T-helper 1 cell treated with Interleukin-12 subunit alpha and Interleukin-12 subunit beta and Interleukin-4 antibody, amounts not matched to agents 30 μg/mL and 1 μg/mL, for 36 hours (primary cell): Measurements from ENCODE around the gene MLC1.

Experiments
- H3K27ac Mint-ChIP-seq: one replicate; pipeline ENCODE4 v1.8.0; 2021; ENCODE audit warnings: mild to moderate bottlenecking, mixed read lengths
- H3K27me3 Mint-ChIP-seq: one replicate; pipeline ENCODE4 v1.8.0; 2021; ENCODE audit warnings: low read depth, mixed read lengths
- H3K36me3 Mint-ChIP-seq: one replicate; pipeline ENCODE4 v1.8.0; 2021; ENCODE audit warnings: low read depth, mixed read lengths
- H3K4me1 Mint-ChIP-seq: one replicate; pipeline ENCODE4 v1.8.0; 2021; ENCODE audit warnings: low read depth, mixed read lengths
- H3K4me3 Mint-ChIP-seq: one replicate; pipeline ENCODE4 v1.8.0; 2021; ENCODE audit warnings: mild to moderate bottlenecking, moderate library complexity, mixed read lengths
- H3K9me3 Mint-ChIP-seq: one replicate; pipeline ENCODE4 v1.8.0; 2021; ENCODE audit warnings: mixed read lengths

MLC1 gene

DNA sequence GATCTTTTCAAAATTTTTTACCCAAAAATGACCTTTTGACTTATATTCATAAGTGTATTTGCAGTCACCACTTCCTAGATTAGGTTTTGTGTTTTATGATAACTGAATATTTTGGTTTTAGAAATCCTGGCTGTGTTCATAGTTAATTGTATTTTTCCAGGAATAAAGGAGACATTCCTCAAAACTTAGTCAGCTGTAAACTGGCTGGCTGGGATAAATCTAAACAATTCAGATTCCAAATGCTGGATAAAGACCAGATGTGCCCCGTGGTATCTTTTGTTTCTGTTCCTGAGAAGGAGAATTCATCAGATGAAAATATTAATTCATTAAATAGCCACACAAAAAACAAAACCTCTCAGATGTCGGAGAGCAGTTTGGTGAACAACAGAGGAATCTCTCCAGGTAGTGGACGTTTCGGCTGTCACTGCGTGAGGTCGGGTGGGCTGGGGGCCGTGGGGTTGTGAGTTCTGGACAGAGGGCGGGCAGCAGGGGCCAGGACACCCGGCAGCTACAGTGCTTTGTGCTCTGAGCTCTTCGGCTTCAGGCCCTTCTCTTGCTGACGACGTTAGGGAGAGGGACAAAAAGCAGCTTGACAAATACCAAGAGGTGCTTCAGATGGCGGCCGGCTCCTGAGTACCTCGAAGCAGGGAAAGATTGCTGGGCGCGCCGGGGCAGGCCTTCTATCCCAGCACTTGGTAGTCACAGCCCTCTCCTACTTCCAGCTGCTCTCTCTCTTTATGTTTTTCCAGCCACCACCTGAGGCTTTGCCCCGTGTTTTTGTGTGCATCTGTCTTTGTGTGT, 29.2 kb upstream of the MLC1 start:
- H3K4me1 Mint-ChIP-seq: peaks cover 17% of the 10 kb centered on the region
- H3K27me3 Mint-ChIP-seq: peaks cover 7% of the 10 kb centered on the region
- no peak overlapping the region for H3K27ac Mint-ChIP-seq

DNA sequence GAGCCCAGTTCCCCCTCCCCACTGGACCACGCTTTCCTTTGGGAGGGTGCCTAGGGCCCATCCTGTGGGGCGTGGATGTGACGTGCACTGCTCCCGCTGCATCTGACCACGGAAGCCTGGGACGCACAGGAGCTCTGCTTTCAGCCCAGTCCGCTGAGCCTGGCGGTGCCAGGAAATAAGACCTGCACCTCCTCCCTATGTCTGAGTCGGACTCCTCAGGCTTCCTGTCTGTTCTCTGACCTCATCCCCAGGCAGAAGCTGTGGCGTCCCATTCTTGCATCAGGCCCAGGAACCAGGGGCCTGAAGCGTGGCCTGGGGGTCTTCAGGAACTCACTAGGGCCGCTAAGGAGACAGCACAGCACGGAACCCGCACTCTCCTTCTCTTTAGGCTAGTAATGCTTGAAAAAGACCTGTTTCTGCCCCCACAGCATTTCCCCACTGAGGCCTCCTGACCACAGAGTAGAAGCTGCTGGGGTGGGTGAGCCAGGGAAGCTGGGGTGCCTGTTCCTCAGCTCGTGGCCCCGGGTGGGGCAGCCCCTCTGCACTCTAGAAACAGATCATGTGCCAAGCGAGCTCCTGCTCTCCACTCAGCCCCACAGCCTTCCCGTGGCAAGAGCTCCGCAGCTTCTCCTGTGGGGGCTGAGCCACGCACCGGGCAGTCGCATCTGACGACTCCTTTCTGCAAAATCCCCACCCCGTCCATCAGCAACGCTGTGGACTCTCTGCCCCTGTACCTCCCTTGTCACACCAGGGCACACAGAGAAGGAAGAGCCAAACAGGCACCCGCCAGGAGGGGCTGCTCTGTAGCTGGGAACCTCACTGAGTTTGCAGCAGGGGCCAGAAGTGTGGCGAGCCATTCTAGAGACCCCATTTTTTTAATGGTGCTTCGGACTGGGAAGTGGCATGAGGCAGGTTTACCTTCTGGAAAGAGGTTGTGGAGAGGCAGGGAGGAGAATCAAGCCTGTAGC, 27.2 kb upstream of the MLC1 start:
- H3K27me3 Mint-ChIP-seq: peaks cover 7% of the 10 kb centered on the region
- peaks cover 17% of the 10 kb centered on the region for H3K4me1 Mint-ChIP-seq
- no peaks in the 10 kb centered on the region for H3K36me3 Mint-ChIP-seq
- no peak overlapping the region for H3K4me3 Mint-ChIP-seq
- H3K9me3 Mint-ChIP-seq: no peaks in the 10 kb centered on the region
- peak overlapping the region; percentile 62 for H3K27ac Mint-ChIP-seq

More for the DNA sequence above, 29.2 kb upstream of the MLC1 start:
- Mint-ChIP-seq H3K4me3 (no peak overlapping the region), H3K9me3 (no peaks in the 10 kb centered on the region), H3K36me3 (no peaks in the 10 kb centered on the region)

DNA sequence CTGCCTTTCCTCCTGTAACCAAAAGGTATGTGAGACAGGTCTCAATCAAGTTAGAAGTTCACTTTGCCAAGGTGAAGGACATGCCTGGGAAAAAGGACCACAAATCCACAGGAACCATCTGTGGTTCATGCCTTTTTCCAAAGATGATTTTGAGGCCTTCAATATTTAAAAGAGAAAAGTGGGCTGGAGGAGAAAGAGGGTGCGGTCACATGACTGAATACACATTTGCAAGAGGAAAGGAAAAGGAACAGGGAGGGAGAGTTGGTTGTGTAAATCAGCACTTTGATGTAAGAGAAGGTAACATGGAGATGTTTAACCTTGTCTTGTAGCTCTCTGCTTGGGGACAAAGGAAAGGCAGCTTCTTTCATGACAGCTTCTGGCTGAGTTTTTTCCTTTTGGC, 25.8 kb upstream of the MLC1 start:
- peaks cover 4% of the 10 kb centered on the region for H3K27me3 Mint-ChIP-seq
- no peaks in the 10 kb centered on the region for H3K9me3 Mint-ChIP-seq
- H3K27ac Mint-ChIP-seq: no peak overlapping the region
- H3K4me1 Mint-ChIP-seq: peaks cover 17% of the 10 kb centered on the region
- no peak overlapping the region for H3K4me3 Mint-ChIP-seq
- no peaks in the 10 kb centered on the region for H3K36me3 Mint-ChIP-seq

DNA sequence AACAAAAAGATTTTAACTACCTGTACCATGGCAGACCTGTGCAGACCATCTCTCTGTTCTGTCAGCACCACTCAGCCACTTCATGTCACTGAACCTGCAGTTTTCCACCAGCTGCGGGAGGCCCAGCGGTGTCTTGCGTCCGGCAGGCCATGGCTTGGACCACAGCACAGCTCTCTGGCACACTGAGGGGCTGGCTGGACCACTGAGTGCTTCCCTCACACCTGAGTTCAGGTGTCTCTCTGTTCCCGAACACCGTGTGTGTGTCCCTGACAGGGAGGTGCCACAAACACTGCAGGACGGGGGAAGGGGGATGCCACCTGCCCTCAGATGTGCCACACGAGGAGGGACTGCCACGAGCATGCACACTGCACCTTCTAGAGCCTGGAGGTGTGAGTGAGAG, 22.3 kb upstream of the MLC1 start:
- H3K4me3 Mint-ChIP-seq: no peak overlapping the region
- H3K36me3 Mint-ChIP-seq: no peaks in the 10 kb centered on the region
- peaks cover 20% of the 10 kb centered on the region for H3K4me1 Mint-ChIP-seq
- H3K27me3 Mint-ChIP-seq: peaks cover under 1% of the 10 kb centered on the region
- H3K9me3 Mint-ChIP-seq: no peaks in the 10 kb centered on the region
- no peak overlapping the region for H3K27ac Mint-ChIP-seq

DNA sequence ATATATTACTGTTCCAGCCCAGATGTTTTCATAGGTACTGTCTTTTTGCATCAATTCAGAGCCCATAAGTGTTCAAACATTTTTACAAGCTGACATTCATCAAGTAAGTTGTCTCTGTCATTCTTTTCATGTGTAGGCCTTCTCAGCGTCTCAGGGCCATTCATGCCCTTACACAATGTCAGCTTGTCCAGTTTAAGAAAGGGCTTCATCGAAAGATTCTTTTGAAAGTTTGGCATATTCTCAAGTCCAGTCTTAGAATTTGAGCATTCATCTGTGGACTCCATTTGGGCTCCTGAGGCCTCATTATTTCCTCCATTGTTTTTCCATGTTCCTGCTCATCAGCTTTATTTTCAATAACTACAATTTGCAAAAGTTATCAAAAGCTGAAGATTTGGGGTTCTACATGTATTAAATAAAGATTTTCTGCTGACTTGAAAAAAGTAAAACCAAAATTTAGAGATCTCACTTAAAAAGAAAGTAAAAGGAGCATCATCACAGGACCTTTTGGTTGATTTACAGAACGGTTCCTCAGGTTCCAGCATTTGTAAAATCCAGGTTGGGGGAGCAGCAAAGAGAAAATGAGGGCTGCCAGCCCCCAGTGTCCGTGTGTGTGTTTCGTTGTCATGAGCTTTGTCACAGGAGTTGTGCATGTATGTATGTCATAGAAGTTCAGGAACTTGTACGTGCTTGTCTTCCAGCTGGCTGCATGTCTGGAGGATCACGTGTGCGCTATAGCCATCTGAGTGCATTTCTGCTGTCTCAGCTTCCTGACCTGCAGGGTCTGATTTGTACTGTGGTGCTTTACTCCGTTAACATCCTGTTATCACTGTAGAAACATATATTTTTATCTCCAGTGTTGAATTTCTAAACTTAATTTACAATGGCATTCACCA, 20.2 kb upstream of the MLC1 start:
- Mint-ChIP-seq H3K4me1 (peaks cover 7% of the 10 kb centered on the region), H3K36me3 (no peaks in the 10 kb centered on the region), H3K9me3 (no peaks in the 10 kb centered on the region), H3K4me3 (peak overlapping the region; percentile 70), H3K27me3 (no peaks in the 10 kb centered on the region), H3K27ac (peak overlapping the region; percentile 89)

DNA sequence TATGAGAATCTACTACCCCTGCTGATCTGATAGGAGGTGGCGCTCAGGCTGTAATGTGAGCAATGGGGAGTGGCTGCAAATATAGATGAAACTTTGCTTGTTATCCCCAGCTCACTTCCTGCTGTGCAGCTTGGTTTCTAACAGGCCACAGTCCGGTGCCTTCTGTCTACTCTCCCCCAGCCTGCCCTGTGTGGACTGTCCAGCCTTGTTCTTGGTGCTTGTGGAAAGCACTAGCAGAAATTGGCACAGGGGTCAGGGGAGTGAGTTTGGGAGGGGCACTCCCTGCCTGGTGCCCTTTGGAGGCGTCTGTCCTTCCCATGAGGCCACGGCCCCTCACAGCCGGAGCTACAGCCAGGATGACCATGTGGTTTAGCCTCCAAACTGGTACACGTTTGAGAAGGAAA, 18.9 kb upstream of the MLC1 start:
- Mint-ChIP-seq H3K9me3 (no peaks in the 10 kb centered on the region), H3K4me1 (peaks cover 7% of the 10 kb centered on the region), H3K27ac (no peak overlapping the region), H3K27me3 (peaks cover 2% of the 10 kb centered on the region), H3K4me3 (no peak overlapping the region), H3K36me3 (no peaks in the 10 kb centered on the region)

DNA sequence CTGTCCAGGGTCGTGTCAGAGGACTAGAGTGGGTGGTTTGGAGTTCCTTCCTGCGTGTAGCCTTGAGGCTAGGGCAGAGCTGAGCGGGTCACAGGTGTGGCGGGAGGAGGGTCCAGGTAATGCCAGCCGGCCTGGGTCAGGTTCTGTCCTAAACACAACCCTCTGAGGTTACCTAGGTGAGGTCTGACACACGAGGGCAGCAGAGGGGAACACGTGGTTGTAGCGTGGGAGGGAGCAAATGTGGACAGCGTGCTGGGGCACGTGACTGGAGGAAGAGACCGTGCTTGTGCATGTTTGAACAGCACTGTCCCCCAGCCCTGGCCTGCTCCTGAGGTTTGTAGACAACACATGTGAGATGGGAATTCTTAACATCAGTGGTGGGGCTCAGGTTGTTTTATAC, 17.7 kb upstream of the MLC1 start:
- Mint-ChIP-seq H3K4me1 (peaks cover 7% of the 10 kb centered on the region), H3K27me3 (peaks cover 9% of the 10 kb centered on the region), H3K9me3 (no peaks in the 10 kb centered on the region), H3K36me3 (no peaks in the 10 kb centered on the region), H3K27ac (no peak overlapping the region), H3K4me3 (no peak overlapping the region)

DNA sequence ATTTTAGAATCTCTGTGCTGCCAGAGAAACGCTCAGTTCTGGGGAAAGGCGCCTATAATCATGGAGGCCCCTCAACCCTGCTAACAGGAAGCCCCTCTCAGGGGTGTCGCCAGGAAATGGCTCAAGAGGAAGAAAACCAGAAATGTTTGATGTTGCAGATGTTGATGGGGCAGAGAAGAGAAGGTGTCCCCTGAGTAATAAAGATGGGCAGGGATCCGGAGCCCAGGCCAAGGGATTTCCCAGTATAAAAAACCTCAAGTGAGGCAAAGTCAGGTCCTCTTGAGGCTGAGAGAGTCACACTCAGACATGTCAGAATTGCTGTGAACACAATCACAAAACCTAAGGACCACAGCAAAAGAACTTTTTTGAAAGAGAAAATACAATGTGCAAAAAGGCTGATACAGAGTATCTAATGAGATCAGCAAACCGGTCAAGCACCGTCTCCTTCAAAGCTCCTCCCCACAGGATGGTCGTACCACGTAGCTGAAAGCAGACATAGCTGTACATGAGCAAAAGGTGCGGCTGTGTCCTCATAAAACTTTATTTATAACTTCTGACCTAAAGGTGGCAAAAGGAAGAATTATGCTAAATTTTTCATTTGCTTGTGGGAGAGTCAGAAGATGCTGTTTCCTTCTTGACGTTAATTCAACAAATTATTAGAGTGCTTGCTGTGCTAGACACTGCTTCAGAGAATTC, 16.8 kb upstream of the MLC1 start:
- Mint-ChIP-seq H3K27ac (no peak overlapping the region), H3K4me3 (no peak overlapping the region), H3K27me3 (peaks cover 15% of the 10 kb centered on the region)

DNA sequence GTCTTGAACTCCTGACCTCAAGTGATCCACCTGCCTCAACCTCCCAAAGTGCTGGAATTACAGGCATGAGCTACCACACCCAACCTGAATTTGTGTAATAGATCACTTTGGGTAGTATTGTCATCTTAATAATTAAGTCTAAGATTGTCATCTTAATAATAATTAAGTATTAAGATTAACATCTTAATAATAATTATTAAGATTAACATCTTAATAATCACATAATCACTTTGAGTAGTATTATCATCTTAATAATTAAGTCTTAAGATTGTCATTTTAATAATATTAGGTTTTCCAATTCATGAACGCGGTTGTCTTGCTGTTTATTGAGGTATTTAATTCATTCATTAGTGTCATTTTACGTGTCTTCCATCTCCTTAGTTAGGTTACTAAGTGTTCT, 12.8 kb upstream of the MLC1 start:
- Mint-ChIP-seq H3K9me3 (no peaks in the 10 kb centered on the region), H3K27ac (no peak overlapping the region), H3K4me1 (no peaks in the 10 kb centered on the region), H3K27me3 (peaks cover 39% of the 10 kb centered on the region), H3K36me3 (no peaks in the 10 kb centered on the region), H3K4me3 (no peak overlapping the region)

More for the DNA sequence above, 16.8 kb upstream of the MLC1 start:
- Mint-ChIP-seq H3K9me3 (no peaks in the 10 kb centered on the region), H3K4me1 (peaks cover 7% of the 10 kb centered on the region), H3K36me3 (no peaks in the 10 kb centered on the region)

DNA sequence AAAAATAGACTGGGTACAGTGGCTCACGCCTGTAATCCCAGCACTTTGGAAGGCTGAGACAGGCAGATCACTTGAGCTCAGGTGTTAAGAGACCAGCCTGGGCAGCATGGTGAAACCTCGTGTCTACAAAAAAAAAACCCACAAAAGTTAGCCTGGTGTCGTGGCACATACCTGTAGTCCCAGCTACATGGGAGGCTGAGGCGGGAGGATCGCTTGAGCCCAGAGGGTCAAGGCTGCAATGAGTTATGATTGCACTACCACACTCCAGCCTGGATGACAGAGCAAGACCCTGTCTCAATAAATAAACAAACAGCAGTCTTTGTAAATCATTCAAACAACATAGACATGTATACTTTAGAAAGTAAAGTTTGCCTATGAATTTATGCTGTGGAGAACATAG, 7.1 kb upstream of the MLC1 start:
- Mint-ChIP-seq H3K27ac (no peak overlapping the region), H3K9me3 (peaks cover 5% of the 10 kb centered on the region), H3K36me3 (peaks cover 3% of the 10 kb centered on the region), H3K27me3 (peaks cover 30% of the 10 kb centered on the region), H3K4me3 (no peak overlapping the region), H3K4me1 (no peaks in the 10 kb centered on the region)

DNA sequence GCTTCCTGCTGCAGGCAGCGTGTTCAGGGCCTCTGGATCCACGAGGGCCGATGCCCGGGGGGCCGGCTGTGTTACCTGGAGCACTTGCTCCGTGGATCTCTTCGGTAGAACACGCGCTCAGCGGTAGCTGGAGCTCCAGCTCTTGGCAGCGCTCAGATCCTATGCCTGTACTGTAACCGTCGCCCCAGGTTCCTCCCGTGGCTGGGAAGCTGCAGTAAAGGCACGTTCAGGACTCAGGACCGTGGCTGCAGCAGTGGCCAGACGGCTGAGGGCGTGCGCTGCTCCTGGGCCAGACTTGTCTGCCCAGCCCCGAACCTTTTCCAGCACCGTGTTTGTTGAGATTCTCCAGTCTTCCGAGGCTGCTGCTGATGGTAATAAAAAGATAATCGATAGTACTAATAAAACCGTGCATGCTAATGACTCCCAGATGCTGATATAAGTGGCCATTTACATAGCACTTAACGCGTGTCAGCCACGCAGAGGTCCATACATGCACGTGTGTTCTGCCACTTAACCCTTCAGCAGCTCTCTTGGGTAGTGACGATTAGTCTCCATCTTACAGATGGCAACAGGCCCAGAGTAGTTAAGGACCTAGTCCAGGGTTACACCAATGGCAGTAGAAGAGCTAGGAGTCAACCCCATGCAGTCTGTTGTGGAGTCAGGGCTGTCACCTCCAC, 6.0 kb upstream of the MLC1 start:
- Mint-ChIP-seq H3K4me3 (no peak overlapping the region), H3K36me3 (peaks cover 12% of the 10 kb centered on the region), H3K27me3 (peaks cover 27% of the 10 kb centered on the region), H3K9me3 (peaks cover 5% of the 10 kb centered on the region), H3K27ac (no peak overlapping the region), H3K4me1 (no peaks in the 10 kb centered on the region)

DNA sequence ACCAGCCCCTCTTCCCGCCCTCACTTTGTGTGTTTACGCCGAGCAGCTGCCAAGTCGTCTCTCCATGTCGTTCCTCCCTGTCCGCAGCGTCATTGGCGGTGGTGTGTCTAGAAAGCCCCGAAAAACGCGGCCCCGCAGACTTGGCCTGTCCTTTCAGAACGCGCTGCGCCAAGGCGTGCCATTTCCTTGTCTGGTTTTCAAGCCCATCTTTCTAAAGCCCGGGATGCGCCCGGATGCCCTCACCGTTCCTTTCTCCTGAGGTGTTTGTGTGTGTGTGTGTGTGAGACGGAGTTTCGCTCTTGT, 5.1 kb upstream of the MLC1 start:
- peaks cover 12% of the 10 kb centered on the region for H3K36me3 Mint-ChIP-seq
- no peak overlapping the region for H3K4me3 Mint-ChIP-seq
- no peak overlapping the region for H3K27ac Mint-ChIP-seq
- H3K27me3 Mint-ChIP-seq: peaks cover 22% of the 10 kb centered on the region
- H3K9me3 Mint-ChIP-seq: peaks cover 5% of the 10 kb centered on the region
- H3K4me1 Mint-ChIP-seq: peaks cover 2% of the 10 kb centered on the region

DNA sequence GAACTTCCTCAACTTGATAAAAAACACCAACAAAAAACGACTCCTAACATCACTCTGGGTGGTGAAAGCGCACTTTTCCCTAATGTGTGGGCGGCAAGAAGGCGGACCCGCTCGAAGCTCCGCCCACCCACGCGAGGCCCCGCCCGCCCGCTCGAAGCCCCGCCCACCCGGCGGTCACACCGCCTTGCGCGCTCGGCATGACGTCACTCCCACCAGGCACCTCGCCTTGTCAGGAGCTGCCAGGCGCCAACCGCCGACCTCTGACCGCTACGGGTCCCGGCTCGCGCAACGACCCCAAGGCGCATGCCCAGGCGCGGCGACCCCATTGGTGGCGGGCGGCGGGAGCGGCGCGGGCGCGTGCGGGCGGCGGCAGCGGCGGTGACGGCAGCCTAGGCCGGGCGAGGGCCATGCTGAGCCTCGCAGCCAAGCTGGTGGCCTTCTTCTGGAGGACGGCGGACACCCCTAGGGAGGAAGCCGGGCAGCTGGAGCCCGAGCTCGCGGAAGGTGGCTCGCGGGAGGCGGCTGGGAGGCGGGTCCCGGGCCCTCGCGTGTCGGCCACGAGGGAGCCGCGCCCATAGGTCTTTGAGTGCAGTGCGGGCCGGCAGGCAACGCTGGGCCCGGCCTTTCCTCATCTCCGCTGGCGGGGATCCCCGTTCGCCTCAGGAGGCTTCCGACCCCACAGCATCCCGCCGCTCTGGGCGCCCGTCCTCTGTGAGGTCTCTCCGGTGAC, 4.6 kb upstream of the MLC1 start, which contains the start of gene MOV10L1:
Gene MOV10L1 (plus strand): TSS at position 325 of the 730 bp plus-strand sequence. CDS start 83 bp downstream, at position 408.
- peaks cover 12% of the 10 kb centered on the region for H3K36me3 Mint-ChIP-seq
- H3K4me1 Mint-ChIP-seq: peaks cover 6% of the 10 kb centered on the region
- H3K9me3 Mint-ChIP-seq: peaks cover 5% of the 10 kb centered on the region
- H3K27me3 Mint-ChIP-seq: peaks cover 24% of the 10 kb centered on the region
- H3K4me3 Mint-ChIP-seq: no peak within 1 kb of the TSS
- no peak within 1 kb of the TSS for H3K27ac Mint-ChIP-seq
